Fibroblast of villous mesenchyme (primary cell): ENCODE results near the gene HRH1. TPM values are rescaled to one million over a fixed set of nuclear protein-coding genes. Genes with fewer than 3 reads are reported as not detected.

Experiments
- DNase-seq: peaks from one replicate; pipeline ENCODE4 v3.0.0-alpha.2; 2010; ENCODE audit warnings: low read depth
- H3K4me3 ChIP-seq: 2 replicates; pipeline ENCODE4 v1.5.1; 2011; ENCODE audit warnings: low read depth, mild to moderate bottlenecking, low read length
- total RNA-seq: library from RNA; depleted of rRNA; stranded (reverse); fragments of >200 nt; gene quantifications from 2 replicates; pipeline ENCODE4 v1.2.3, GENCODE V29; 2012
- TF ChIP-seq, protein P1 (sequence below): IDR thresholded peaks from 2 replicates; pipeline ENCODE4 v1.5.1; 2012; ENCODE audit warnings: low read depth, mild to moderate bottlenecking, low read length; ENCODE audit not compliant: insufficient read depth

Gene HRH1
- total RNA-seq, 1 donor, result 26.8 TPM

DNA sequence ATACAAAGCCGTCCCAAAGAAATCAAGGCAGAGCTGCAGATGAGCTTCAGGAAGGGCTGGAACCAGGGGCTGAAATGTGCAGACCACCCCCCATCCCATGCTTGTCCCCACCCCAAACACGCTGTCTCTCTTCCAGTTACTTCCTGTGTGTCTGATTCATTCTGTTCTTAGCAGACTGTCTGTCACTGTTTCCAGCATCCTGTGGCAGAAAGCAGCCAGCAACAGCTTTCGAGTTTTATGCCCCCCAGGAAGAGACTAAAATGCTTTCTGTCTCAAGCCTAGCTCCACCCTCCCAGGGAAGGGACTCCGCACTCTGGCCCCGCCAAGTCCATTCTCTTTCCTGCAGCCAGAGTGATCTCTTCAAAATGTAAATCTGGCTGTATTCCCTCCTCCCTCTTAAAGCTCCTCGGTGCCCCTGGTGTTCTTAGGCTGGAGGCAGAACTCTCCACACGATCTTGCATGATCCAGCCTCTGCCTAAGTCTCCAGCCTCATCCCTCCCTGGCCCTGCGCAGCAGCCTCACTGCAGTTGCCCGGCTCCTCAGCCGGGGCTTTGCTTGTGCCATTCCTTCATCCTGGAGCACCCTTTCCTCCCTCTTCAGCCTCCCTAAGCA is 41.5 kb downstream of the HRH1 start:
- H3K4me3 ChIP-seq, result peak overlapping the region; percentile 26
- no peak for DNase-seq

GRCh38 chr3:11197484-11197883 is 43.2 kb downstream of the HRH1 start:
- DNase-seq, result peak; percentile 83
- TF ChIP-seq, protein P1, sequence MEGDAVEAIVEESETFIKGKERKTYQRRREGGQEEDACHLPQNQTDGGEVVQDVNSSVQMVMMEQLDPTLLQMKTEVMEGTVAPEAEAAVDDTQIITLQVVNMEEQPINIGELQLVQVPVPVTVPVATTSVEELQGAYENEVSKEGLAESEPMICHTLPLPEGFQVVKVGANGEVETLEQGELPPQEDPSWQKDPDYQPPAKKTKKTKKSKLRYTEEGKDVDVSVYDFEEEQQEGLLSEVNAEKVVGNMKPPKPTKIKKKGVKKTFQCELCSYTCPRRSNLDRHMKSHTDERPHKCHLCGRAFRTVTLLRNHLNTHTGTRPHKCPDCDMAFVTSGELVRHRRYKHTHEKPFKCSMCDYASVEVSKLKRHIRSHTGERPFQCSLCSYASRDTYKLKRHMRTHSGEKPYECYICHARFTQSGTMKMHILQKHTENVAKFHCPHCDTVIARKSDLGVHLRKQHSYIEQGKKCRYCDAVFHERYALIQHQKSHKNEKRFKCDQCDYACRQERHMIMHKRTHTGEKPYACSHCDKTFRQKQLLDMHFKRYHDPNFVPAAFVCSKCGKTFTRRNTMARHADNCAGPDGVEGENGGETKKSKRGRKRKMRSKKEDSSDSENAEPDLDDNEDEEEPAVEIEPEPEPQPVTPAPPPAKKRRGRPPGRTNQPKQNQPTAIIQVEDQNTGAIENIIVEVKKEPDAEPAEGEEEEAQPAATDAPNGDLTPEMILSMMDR, result no peak
- no peak overlapping the region for H3K4me3 ChIP-seq

More for the DNA sequence above, 41.5 kb downstream of the HRH1 start:
- TF ChIP-seq, protein P1, result no peak

GRCh38 chr3:11198070-11198469 is 43.8 kb downstream of the HRH1 start:
- DNase-seq, result no peak
- no peak overlapping the region for H3K4me3 ChIP-seq
- TF ChIP-seq, protein P1, result no peak

DNA sequence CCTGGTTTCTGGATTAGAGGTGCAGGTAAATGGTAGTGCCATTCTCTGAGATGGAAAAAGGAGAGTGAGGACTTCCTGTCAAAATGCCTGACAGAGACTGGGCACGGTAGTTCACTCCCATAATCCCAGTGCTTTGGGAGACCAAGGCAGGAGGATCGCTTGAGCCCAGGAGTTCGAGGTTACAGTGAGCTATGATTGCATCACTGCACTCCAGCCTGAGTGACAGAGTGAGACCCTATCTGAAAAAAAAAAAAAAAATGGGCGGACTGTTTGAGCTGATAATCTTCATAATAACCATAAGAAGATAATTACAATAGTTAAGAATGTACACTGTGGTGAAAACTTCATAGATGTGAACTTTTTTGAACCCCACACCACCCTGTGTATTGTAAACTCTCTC is 44.2 kb downstream of the HRH1 start:
- no peak overlapping the region for H3K4me3 ChIP-seq
- TF ChIP-seq, protein P1, result no peak
- no peak for DNase-seq

DNA sequence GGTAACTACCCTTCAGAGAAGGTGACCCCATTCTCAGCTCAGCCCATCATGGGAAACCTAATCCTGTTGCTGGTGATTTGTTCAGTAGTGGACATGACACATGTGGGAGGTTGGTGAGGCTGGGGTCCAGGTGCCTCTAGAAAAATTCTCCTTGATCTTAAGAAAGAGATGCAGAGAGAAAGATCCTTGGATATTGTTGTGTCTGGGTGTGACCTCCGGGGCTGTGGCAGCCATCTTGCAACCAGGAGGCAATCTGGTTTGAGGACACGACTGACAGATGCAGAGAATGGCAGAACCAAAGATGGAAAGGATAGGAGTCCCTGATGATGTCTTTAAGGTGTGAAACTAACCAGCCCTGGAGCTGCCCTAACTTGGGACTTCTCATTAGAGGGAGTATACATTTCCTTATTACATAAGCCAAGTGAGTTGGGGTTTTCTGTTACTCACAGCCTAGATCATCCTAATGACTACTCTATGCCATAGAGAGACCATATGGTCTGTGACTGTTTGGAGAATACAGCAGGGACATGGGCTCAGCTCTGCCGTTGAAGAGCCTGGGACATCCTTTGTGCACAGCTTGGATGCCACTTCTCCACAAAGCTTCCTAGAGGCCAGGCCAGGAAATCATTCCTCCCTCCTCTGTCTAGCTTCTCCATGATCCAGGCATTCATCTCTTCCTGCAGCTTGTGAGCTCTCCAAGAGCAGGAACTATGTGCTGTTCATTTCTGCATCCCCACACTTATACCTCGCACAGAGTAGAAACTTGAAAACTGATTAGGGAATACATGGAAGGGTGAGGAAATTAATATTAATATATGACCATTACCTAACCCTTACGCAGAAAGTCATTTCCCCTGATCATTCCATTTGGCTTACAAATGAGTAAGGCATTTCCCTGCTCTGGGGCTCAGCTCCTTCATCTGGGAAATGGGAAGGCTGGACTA is 45.9 kb downstream of the HRH1 start:
- TF ChIP-seq, protein P1, result no peak
- DNase-seq, result no peak
- H3K4me3 ChIP-seq, result no peak overlapping the region

DNA sequence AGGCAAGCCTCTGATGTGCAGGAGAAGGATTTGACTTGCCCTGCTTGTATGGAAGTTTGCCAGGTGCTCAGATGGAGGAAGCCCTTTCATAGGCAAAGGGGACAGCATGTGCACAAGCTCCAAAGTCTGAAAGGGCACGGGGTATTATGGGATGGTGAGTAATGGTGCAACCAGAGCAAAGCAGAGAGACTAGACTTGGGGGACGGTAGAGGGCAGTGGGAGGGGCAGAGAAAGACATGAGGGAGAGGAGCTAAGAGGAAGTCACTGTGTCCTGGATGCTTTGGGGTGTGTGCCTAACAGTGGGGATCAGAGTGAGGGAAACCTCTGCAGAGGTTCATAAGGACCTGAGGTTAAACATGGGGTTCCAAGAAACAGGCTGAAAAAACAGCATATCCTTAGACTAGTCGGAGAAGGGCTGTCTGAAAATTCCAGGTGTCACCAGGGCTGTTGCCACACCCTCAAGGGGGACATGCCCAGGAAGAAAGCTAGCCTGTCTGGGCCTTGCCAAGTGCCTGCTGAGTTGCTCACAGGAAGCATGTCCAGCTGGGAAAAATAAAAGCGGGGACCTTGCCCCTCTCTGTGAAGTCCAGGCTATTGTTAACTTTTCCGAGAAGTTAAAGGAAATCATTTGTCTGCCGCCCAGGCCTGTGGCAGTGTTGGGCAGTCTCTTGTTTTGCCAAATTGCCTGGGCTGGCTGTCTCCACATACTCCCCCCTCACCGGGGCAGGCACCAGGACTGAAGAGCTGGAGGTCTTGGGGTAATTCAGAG is 47.1 kb downstream of the HRH1 start:
- TF ChIP-seq, protein P1, result no peak
- H3K4me3 ChIP-seq, result no peak overlapping the region
- no peak for DNase-seq
